Lung (tissue), 12 donors: ENCODE data around the gene GXYLT2. TPM values are rescaled to one million over a fixed set of nuclear protein-coding genes. Genes with fewer than 3 reads are reported as not detected.

ENCODE experiments used
- ATAC-seq: fragments of 200-7000 bp; cut with Tn5 transposase; one replicate; pipeline ENCODE4 v1.9.1; 2020; ENCODE audit warnings: moderate number of reproducible peaks; ENCODE audit not compliant: insufficient read depth, low FRiP score
- DNase-seq, 3 donors: peaks; one replicate each; pipeline ENCODE4 v3.0.0-alpha.2; 2013 to 2017
- H3K27ac ChIP-seq, 2 donors: one replicate each; pipeline ENCODE4 v1.5.1; 2013; ENCODE audit warnings: mild to moderate bottlenecking in 2 of 2, moderate library complexity in 2 of 2, control low read depth in 1 of 2, inconsistent platforms in 1 of 2, low read depth in 1 of 2, low read length in 1 of 2
- H3K27me3 ChIP-seq, 3 donors: one replicate each; pipeline ENCODE4 v1.5.1; 2013; ENCODE audit warnings: low read length in 2 of 3; ENCODE audit not compliant: control insufficient read depth in 3 of 3, insufficient read depth in 3 of 3
- H3K36me3 ChIP-seq, 4 donors: one replicate each; pipeline ENCODE4 v1.5.1; 2013; ENCODE audit warnings: low read length in 4 of 4, mild to moderate bottlenecking in 1 of 4, moderate library complexity in 1 of 4; ENCODE audit not compliant: control insufficient read depth in 4 of 4, insufficient read depth in 4 of 4
- H3K4me1 ChIP-seq, 5 donors: one replicate each; pipeline ENCODE4 v1.5.1; 2013; ENCODE audit warnings: low read length in 5 of 5, mild to moderate bottlenecking in 2 of 5, moderate library complexity in 1 of 5; ENCODE audit not compliant: control insufficient read depth in 5 of 5, insufficient read depth in 5 of 5
- H3K4me3 ChIP-seq: one replicate; pipeline ENCODE4 v1.5.1; 2013; ENCODE audit warnings: mild to moderate bottlenecking, control low read depth, moderate library complexity
- H3K9ac ChIP-seq, 2 donors: one replicate each; pipeline ENCODE4 v1.5.1; 2013; ENCODE audit warnings: low read length in 2 of 2, control low read depth in 1 of 2; ENCODE audit not compliant: insufficient read depth in 1 of 2
- H3K9me3 ChIP-seq, 4 donors: one replicate each; pipeline ENCODE4 v1.5.1; 2013; ENCODE audit warnings: low read length in 3 of 4, mild to moderate bottlenecking in 1 of 4, moderate library complexity in 1 of 4; ENCODE audit not compliant: control insufficient read depth in 4 of 4, insufficient read depth in 3 of 4
- WGBS, 2 donors: extraction: QIAGEN DNeasy Blood & Tissue Kit; methylation state at CpG; one replicate each; pipeline ENCODE4 v1.1.7; 2013; 5-methylcytosine and 5-hydroxymethylcytosine counted together
- polyA plus RNA-seq, 2 donors: library from polyadenylated mRNA; stranded (reverse); fragments of 200-250 nt; gene quantifications; one replicate each; pipeline ENCODE4 v1.2.1, GENCODE V29; 2013
- total RNA-seq, 2 donors: library from RNA; depleted of rRNA in 1 of 2; stranded (reverse); fragments of >200 nt in 1 of 2; gene quantifications; one replicate each; pipeline ENCODE4 v1.2.1, GENCODE V29; 2014 to 2021
- TF ChIP-seq, protein P1 (sequence below): IDR thresholded peaks from 2 replicates; pipeline ENCODE4 v1.5.1; 2012; ENCODE audit warnings: mild to moderate bottlenecking; ENCODE audit errors: control extremely low read depth, extremely low read depth
- donor health status: control.
- donor health status: control.
- donor health status: Bipolar disorder and iron deficiency.
- donor health status: healthy.
- donor health status: DM: yes; HTN: yes; CAD: no.

The GXYLT2 gene
- total and polyA plus RNA-seq, 4 donors, result 0.52 to 46.8 (median 4.8) TPM

DNA sequence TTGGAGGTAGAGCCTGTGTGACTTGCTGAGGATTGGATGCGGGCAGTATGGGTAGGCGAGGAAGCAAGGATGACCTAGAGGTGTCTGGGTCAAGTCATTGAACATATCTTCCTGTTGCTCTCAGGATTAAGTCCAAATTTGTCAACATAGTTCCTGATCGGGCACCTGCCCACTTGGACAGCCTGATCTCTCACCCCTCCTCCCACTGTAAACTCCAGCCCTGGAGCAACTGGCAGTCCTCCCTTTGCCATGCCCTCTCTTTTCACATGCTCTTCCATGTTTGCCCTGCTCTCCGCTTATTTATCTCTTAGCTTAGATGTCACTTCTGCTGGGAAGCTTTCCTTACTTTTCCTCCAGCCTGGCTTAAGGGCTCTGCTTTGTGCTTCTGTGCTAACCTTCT, 61.2 kb downstream of the GXYLT2 start:
- WGBS, 2 donors, result 92 to 93% methylated on average over 4 of the region's 4 CpGs
- DNase-seq, result no peak
- H3K36me3 ChIP-seq, result no peaks in the 10 kb centered on the region
- peaks cover 0 to 5% (median 0%) of the 10 kb centered on the region in 5 donors for H3K4me1 ChIP-seq
- no peak overlapping the region for H3K27ac ChIP-seq
- no peaks in the 10 kb centered on the region for H3K9me3 ChIP-seq
- H3K4me3 ChIP-seq, result no peak overlapping the region
- TF ChIP-seq, protein P1, sequence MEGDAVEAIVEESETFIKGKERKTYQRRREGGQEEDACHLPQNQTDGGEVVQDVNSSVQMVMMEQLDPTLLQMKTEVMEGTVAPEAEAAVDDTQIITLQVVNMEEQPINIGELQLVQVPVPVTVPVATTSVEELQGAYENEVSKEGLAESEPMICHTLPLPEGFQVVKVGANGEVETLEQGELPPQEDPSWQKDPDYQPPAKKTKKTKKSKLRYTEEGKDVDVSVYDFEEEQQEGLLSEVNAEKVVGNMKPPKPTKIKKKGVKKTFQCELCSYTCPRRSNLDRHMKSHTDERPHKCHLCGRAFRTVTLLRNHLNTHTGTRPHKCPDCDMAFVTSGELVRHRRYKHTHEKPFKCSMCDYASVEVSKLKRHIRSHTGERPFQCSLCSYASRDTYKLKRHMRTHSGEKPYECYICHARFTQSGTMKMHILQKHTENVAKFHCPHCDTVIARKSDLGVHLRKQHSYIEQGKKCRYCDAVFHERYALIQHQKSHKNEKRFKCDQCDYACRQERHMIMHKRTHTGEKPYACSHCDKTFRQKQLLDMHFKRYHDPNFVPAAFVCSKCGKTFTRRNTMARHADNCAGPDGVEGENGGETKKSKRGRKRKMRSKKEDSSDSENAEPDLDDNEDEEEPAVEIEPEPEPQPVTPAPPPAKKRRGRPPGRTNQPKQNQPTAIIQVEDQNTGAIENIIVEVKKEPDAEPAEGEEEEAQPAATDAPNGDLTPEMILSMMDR, result no peak
- H3K9ac ChIP-seq, result no peak overlapping the region
- no peaks in the 10 kb centered on the region for H3K27me3 ChIP-seq
- no peak for ATAC-seq

DNA sequence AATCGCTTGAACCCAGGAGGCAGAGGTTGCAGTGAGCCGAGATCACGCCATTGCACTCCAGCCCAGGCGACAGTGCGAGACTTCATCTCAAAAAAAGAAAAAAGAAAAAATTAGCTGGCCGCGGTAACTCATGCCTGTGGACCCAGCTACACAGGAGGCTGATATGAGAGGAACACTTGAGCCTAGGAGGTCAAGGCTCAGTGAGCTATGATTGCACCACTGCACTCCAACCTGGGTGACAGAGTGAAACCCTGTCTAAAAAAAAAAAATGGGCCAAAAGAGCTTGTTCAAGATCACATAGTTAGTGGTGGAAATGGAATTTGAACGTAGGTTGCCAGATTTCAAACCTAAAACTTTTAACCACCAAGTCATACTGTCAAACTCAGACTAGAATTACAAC, 62.5 kb downstream of the GXYLT2 start:
- Histone ChIP-seq H3K9ac (no peak overlapping the region), H3K4me1 (peaks cover 0 to 3% (median 0%) of the 10 kb centered on the region in 5 donors), H3K27me3 (no peaks in the 10 kb centered on the region), H3K27ac (no peak overlapping the region), H3K4me3 (no peak overlapping the region), H3K36me3 (no peaks in the 10 kb centered on the region), H3K9me3 (no peaks in the 10 kb centered on the region)
- ATAC-seq (no peak), DNase-seq (no peak)
- WGBS, 2 donors, result 96% methylated on average over 8 of the region's 8 CpGs
- TF ChIP-seq, protein P1, result no peak

DNA sequence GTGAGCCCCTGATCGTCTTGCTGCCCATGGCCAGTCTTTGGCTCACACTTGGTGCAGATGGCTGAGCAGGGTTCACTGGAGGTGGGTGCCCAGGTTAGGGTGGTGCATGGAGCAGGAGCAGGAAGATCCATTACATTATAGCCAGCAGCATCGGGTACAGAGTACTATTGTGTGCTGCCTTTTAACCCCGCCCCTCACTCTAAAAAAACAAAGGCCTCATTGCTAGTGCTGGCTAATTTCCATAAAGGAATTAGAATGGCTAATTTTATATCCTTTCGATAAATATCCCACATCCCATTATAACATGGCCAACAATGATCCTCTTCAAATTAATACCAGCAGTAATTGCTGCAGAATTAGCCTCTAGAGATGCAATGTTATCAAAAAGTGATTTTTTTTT, 63.0 kb downstream of the GXYLT2 start:
- no peak for DNase-seq
- TF ChIP-seq, protein P1, result no peak
- 80 to 88% methylated on average over 4 of the region's 4 CpGs for WGBS, 2 donors

DNA sequence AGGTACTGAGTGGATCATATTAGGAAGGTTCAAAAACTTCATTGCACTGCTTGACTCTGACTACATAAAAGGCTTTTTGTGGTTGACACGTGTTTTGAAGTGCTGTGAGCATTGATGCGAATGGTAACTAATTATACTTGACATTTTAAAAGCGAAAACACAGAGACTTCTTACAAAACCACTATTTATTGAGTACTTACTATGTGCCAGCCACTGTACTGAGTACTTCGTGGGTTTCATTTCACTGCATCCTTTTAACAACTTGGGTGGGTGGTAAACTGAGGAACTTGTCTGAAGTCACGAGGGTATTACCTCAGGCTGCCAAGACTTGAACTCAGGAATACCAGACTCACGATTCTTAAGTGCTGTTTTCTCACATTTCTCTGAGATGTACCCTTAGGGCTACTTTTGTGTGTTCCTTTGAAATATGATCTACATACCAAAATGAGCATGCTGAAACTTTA, 63.4 kb downstream of the GXYLT2 start:
- Histone ChIP-seq H3K27me3 (no peaks in the 10 kb centered on the region), H3K9me3 (no peaks in the 10 kb centered on the region), H3K36me3 (peaks cover 0 to 2% (median 0%) of the 10 kb centered on the region in 4 donors), H3K27ac (no peak overlapping the region), H3K9ac (no peak overlapping the region), H3K4me1 (no peaks in the 10 kb centered on the region), H3K4me3 (no peak overlapping the region)
- TF ChIP-seq, protein P1, result no peak
- 77 to 88% methylated on average over 6 of the region's 6 CpGs for WGBS, 2 donors
- ATAC-seq (no peak), DNase-seq (no peak)

More for the DNA sequence above, 63.0 kb downstream of the GXYLT2 start:
- Histone ChIP-seq H3K9ac (no peak overlapping the region), H3K4me1 (no peaks in the 10 kb centered on the region), H3K4me3 (no peak overlapping the region), H3K36me3 (no peaks in the 10 kb centered on the region), H3K9me3 (no peaks in the 10 kb centered on the region), H3K27ac (no peak overlapping the region), H3K27me3 (no peaks in the 10 kb centered on the region)
- no peak for ATAC-seq
